Stomach (tissue), 4 donors: ENCODE results near the gene GRB10.

Source experiments
- CTCF ChIP-seq, 7 experiments: fragments of 450-650 bp in 4 of 7; fragments of 200-600 bp in 3 of 7; sonication (generic) in 3 of 7; IDR thresholded peaks; one replicate each; pipeline ENCODE4 v1.5.1; 2016 to 2019; ENCODE audit warnings: antibody characterized with exemption in 7 of 7, control low read depth in 2 of 7, mild to moderate bottlenecking in 1 of 7
- POLR2AphosphoS5 ChIP-seq, 3 donors: sonication (generic); formaldehyde crosslinking; IDR thresholded peaks; one replicate each; pipeline ENCODE4 v1.6.1; 2016; ENCODE audit warnings: antibody characterized with exemption in 3 of 3

GRCh38 chr7:50727072-50727471, 55.6 kb downstream of the GRB10 start:
- no peak for TF ChIP-seq CTCF (IDR thresholded peaks at IDR 0.05)
- no peak for TF ChIP-seq POLR2AphosphoS5 (IDR thresholded peaks at IDR 0.05)
